GM21367 (cell line): ENCODE measurements around the gene CTR9.

ENCODE experiments used
- ATAC-seq: cut with Tn5 transposase; IDR thresholded peaks from one replicate; pipeline ENCODE4 v1.9.1; 2021; ENCODE audit not compliant: unreplicated experiment

Gene CTR9

GRCh38 chr11:10750838-10751580 is at the start of gene CTR9:
Gene CTR9, plus strand, starts transcription at chr11:10751246. Its CDS starts 167 bp downstream, at chr11:10751413.
- peak; percentile 82 for ATAC-seq

- no peak for ATAC-seq
Measured at GRCh38 chr11:10701982-10702381, 49.1 kb upstream of the CTR9 start.

GRCh38 chr11:10708131-10708530 is 42.9 kb upstream of the CTR9 start:
- no peak for ATAC-seq

GRCh38 chr11:10709299-10710086 is 41.6 kb upstream of the CTR9 start:
- no peak for ATAC-seq

- ATAC-seq, result no peak
Measured at GRCh38 chr11:10715571-10715970, 35.5 kb upstream of the CTR9 start.

GRCh38 chr11:10716122-10716521 is 34.9 kb upstream of the CTR9 start:
- no peak for ATAC-seq

- no peak for ATAC-seq
Measured at GRCh38 chr11:10716543-10717259, 34.3 kb upstream of the CTR9 start.

GRCh38 chr11:10719616-10720015 is 31.4 kb upstream of the CTR9 start:
- ATAC-seq, result no peak

- ATAC-seq, result no peak
Measured at GRCh38 chr11:10720881-10721376, 30.1 kb upstream of the CTR9 start.

GRCh38 chr11:10722307-10722706 is 28.7 kb upstream of the CTR9 start:
- ATAC-seq, result no peak

- no peak for ATAC-seq
Measured at GRCh38 chr11:10725114-10725906, 25.7 kb upstream of the CTR9 start.

GRCh38 chr11:10725907-10726253 is 25.2 kb upstream of the CTR9 start:
- no peak for ATAC-seq

GRCh38 chr11:10727146-10727851 is 23.7 kb upstream of the CTR9 start:
- no peak for ATAC-seq

- ATAC-seq, result no peak
Measured at GRCh38 chr11:10728154-10728553, 22.9 kb upstream of the CTR9 start.

GRCh38 chr11:10728789-10729472 is 22.1 kb upstream of the CTR9 start:
- no peak for ATAC-seq

GRCh38 chr11:10730151-10730550 is 20.9 kb upstream of the CTR9 start:
- no peak for ATAC-seq

- ATAC-seq, result no peak
Measured at GRCh38 chr11:10731064-10731680, 19.9 kb upstream of the CTR9 start.

- peak; percentile 97 for ATAC-seq
Measured at GRCh38 chr11:10735481-10736475, 15.3 kb upstream of the CTR9 start.
